ENCODE results near the gene MRPL51. TPM values are rescaled to one million over a fixed set of nuclear protein-coding genes. Genes with fewer than 3 reads are reported as not detected.

Gene MRPL51
- total and polyA plus RNA-seq, 2 of the 8 experiments (the other 6 are each of a cell fraction or from before 2014, with no cell fraction given) = 119 to 331 TPM

GRCh38 chr12:6470375-6471163 is 22.5 kb downstream of the MRPL51 start, which contains the start of gene VAMP1:
TSS of gene VAMP1 (minus strand) at chr12:6470677. CDS start at chr12:6470531, 146 bp downstream.
- Histone ChIP-seq H2AK5ac (ENCODE audit: low read depth, low read length) (no peak within 1 kb of the TSS), H3K9me3 (ENCODE audit: insufficient read depth in 2 of 2, low read depth in 1 of 2, low read length in 1 of 2) (peaks cover 0 to 2% of the 10 kb centered on the region in 2 experiments; a peak in 1 of 4 replicates), H3K36me3 (ENCODE audit: control insufficient read depth in 2 of 4, insufficient read depth in 4 of 4, low read length in 3 of 4) (peaks cover 0 to 4% (median 0%) of the 10 kb centered on the region in 4 experiments; a peak in 1 of 8 replicates), H2BK120ac (replicated peaks; ENCODE audit: low read depth, low read length) (peak within 1 kb of the TSS; percentile 13), H4K8ac (ENCODE audit: extremely low read depth, insufficient read depth, low read length) (peak within 1 kb of the TSS; percentile 87; the same call in 1 of the 2 replicates), H3K27ac (ENCODE audit: low read depth, low read length) (peak within 1 kb of the TSS; percentile 67; the same call in 1 of the 2 replicates), H3K23me2 (ENCODE audit: low read depth, low read length) (peaks cover 12% of the 10 kb centered on the region), H2BK5ac (ENCODE audit: low read depth, low read length) (peak within 1 kb of the TSS; percentile 94), H3K4ac (replicated peaks; ENCODE audit: insufficient read length, low read depth, low read length) (peak within 1 kb of the TSS; percentile 93), H3K4me3 (ENCODE audit: extremely low read depth in 1 of 4, insufficient read depth in 2 of 4, low read depth in 3 of 4, low read length in 4 of 4) (peak within 1 kb of the TSS; percentile 75 to 87 (median 86)), H3K9ac (replicated peaks in 1 of 4; ENCODE audit: extremely low read depth in 1 of 4, low read depth in 3 of 4, low read length in 3 of 4) (peak within 1 kb of the TSS in 3 of 4 experiments; percentile 75 to 77 (median 77); a peak in 6 of 7 replicates), H2AFZ (ENCODE audit: low read length) (peak within 1 kb of the TSS; percentile 93), H2BK15ac (ENCODE audit: low read length) (peak within 1 kb of the TSS; percentile 74), H3K18ac (ENCODE audit: extremely low read depth, low read length) (peak within 1 kb of the TSS; percentile 96), H4K20me1 (replicated peaks in 1 of 2; ENCODE audit: control insufficient read depth in 1 of 2, insufficient read depth in 2 of 2, low read length in 2 of 2) (peaks cover 0 to 10% of the 10 kb centered on the region in 2 experiments), H2BK20ac (ENCODE audit: low read length) (no peak within 1 kb of the TSS), H4K91ac (replicated peaks; ENCODE audit: insufficient read length, low read length) (peak within 1 kb of the TSS; percentile 26), H3K4me1 (replicated peaks in 1 of 4; ENCODE audit: control insufficient read depth in 3 of 4, insufficient read depth in 4 of 4, low read length in 3 of 4) (peaks cover 3 to 7% (median 3%) of the 10 kb centered on the region in 4 experiments; a peak in 3 of 7 replicates), H3K56ac (replicated peaks; ENCODE audit: insufficient read length, low read depth, low read length) (peak within 1 kb of the TSS; percentile 93), H3K14ac (ENCODE audit: insufficient read length) (no peak within 1 kb of the TSS), H4K5ac (ENCODE audit: insufficient read length, low read depth, low read length) (peak within 1 kb of the TSS; percentile 92), H3K4me2 (ENCODE audit: insufficient read depth in 1 of 2, low read depth in 2 of 2, low read length in 2 of 2) (peak within 1 kb of the TSS; percentile 97 to 98), H3K79me2 (ENCODE audit: control insufficient read depth in 1 of 2, insufficient read depth in 2 of 2, low read length in 2 of 2) (peaks cover 0 to 15% of the 10 kb centered on the region in 2 experiments; a peak in 2 of 4 replicates), H3K79me1 (ENCODE audit: low read depth, low read length) (peaks cover 4% of the 10 kb centered on the region), H2BK12ac (ENCODE audit: low read depth, low read length) (peak within 1 kb of the TSS; percentile 60; the same call in 1 of the 2 replicates), H3K23ac (ENCODE audit: insufficient read length) (no peak within 1 kb of the TSS), H3K27me3 (replicated peaks in 1 of 4; ENCODE audit: control insufficient read depth in 3 of 4, extremely low read depth in 1 of 4, insufficient read depth in 3 of 4, low read length in 3 of 4) (no peaks in the 10 kb centered on the region; a peak in 1 of 7 replicates)
- FAIRE-seq (no peak), DNase-seq (ENCODE audit: low read depth in 1 of 2, low spot score in 2 of 2) (peak; percentile 91 to 97)
- WGBS, 2 experiments (ENCODE audit: extremely low coverage in 1 of 2, insufficient coverage in 1 of 2, insufficient read length in 1 of 2, insufficient replicate concordance in 2 of 2, low coverage in 1 of 2, low lambda C conversion rate in 2 of 2, missing lambda C conversion rate in 1 of 2) = 1% methylated on average over 50 of the region's 69 CpGs; no CpG with 5 or more reads in 1 of the 2 experiments
- ChIA-PET CTCF (ENCODE audit: partially characterized antibody) (interaction anchor here (0.6 to 1.6 kb wide), 9 partner anchors 9 to 145 kb away, joined by 3 to 7 read pairs (median 4); partner anchors contain the start of gene MRPL51), POLR2A (ENCODE audit: partially characterized antibody) (interaction anchor here (0.5 to 6.1 kb wide), 51 partner anchors 9 to 453 kb away, joined by 3 to 84 read pairs (median 4); partner anchors contain the start of genes CD27, CDCA3, GAPDH and LTBR)
- TF ChIP-seq E2F6 (IDR thresholded peaks at IDR 0.05) (no peak), GABPA (IDR thresholded peaks at IDR 0.05; ENCODE audit: borderline replicate concordance, insufficient read depth, low read length) (no peak), CHD2 (IDR thresholded peaks at IDR 0.05; ENCODE audit: low read length) (peak; percentile 69), HDAC6 (IDR thresholded peaks at IDR 0.05; ENCODE audit: low read depth, low read length) (no peak), NRF1 (IDR thresholded peaks at IDR 0.05; ENCODE audit: low read depth, low read length) (0 out of 2 replicates have a peak, but pooled peaks have one; percentile 11), SIN3A (conservative IDR thresholded peaks at IDR 0.05 in 1 of 2, IDR thresholded peaks at IDR 0.05 in 1 of 2; ENCODE audit: low read depth in 1 of 2, low read length in 2 of 2) (peak in 1 of 2 experiments; percentile 26; a peak in 2 of 4 replicates), NANOG (IDR thresholded peaks at IDR 0.05; ENCODE audit: insufficient read depth, low read depth, low read length, poor library complexity, severe bottlenecking) (peak; percentile 1), POLR2AphosphoS5 (IDR thresholded peaks at IDR 0.05; ENCODE audit: low read depth, low read length) (peak; percentile 99), HDAC2 (IDR thresholded peaks at IDR 0.05; ENCODE audit: borderline replicate concordance in 1 of 2, low read depth in 2 of 2, low read length in 2 of 2) (peak in 1 of 2 experiments; percentile 73; a peak in 1 of 4 replicates)

Measured in H1 (cell line).